Measurements from ENCODE around the gene LSM3.

DNA sequence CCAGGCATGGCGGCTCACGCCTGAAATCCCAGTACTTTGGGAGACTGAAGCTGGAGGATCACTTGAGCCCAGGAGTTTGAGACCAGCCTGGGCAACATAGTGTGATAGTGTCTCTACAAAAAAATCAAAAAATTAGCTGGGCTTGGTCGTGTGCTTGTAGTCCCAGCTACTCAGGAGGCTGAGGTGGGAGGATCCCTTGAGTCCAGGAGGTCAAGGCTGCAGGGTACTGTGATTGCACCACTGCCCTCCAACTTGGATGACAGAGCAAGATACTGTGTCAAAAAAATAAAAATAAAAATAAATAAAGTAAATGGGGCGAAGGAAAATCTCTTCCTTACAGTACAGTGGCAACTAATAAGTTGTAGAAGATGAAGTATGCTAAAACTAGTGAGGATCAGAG lies 29.6 kb downstream of the LSM3 start:
- no peak for TF ChIP-seq CTCF (IDR thresholded peaks at IDR 0.05)
- TF ChIP-seq POLR2A (IDR thresholded peaks at IDR 0.05) = no peak

Data from adrenal gland (tissue), 5 donors.